ENCODE results near the gene ZNF613. TPM values are rescaled to one million over a fixed set of nuclear protein-coding genes. Genes with fewer than 3 reads are reported as not detected.
A peak's percentile ranks its signal among the peaks of the same experiment; 100 is the strongest.
"Not testable (repeated sequence)": the region's sequence is repeated elsewhere in the genome, so short reads cannot be mapped to it uniquely, and the experiment has no call there.

Gene ZNF613
- total and polyA plus RNA-seq, 4 donors, result 6.3 to 8.8 (median 7.5) TPM

DNA sequence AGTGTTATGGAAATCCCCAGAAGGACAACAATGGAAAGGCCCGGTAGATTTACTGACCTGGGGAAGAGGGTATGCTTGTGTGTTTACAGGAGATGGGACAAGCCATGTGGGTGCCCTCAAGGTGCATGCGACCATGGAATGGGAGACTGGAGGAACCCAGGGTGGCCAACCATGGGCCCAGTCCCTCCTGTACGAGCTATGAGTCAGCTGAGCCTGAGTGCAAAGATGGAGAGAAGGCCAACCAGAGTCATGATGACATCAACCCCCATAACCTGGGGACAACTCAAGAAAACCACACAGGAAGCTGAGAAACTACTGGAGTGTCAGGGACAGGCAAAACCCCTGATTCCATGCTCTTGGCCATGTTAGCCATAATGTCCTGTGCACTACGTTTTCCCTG, 51.6 kb downstream of the ZNF613 start:
- WGBS, 2 donors, result 96 to 97% methylated on average over 4 of the region's 4 CpGs
- Histone ChIP-seq H3K27ac (ENCODE audit: low read depth in 1 of 2, low read length in 2 of 2) (no peak overlapping the region), H3K27me3 (ENCODE audit: control insufficient read depth in 1 of 2, insufficient read depth in 2 of 2, low read length in 1 of 2) (no peaks in the 10 kb centered on the region), H3K9me3 (ENCODE audit: control insufficient read depth, low read length) (peaks cover 38% of the 10 kb centered on the region), H3K4me1 (ENCODE audit: control insufficient read depth in 1 of 2, insufficient read depth in 2 of 2, low read length in 2 of 2) (no peaks in the 10 kb centered on the region), H3K36me3 (ENCODE audit: control insufficient read depth in 1 of 2, insufficient read depth in 2 of 2, low read length in 1 of 2) (peaks cover 15 to 19% of the 10 kb centered on the region in 2 donors), H3K4me3 (ENCODE audit: low read length in 2 of 2) (no peak overlapping the region)
- intact Hi-C loops (cut with DNase I), result no loop called here
- ATAC-seq (ENCODE audit: low FRiP score) (no peak), DNase-seq (no peak)

DNA sequence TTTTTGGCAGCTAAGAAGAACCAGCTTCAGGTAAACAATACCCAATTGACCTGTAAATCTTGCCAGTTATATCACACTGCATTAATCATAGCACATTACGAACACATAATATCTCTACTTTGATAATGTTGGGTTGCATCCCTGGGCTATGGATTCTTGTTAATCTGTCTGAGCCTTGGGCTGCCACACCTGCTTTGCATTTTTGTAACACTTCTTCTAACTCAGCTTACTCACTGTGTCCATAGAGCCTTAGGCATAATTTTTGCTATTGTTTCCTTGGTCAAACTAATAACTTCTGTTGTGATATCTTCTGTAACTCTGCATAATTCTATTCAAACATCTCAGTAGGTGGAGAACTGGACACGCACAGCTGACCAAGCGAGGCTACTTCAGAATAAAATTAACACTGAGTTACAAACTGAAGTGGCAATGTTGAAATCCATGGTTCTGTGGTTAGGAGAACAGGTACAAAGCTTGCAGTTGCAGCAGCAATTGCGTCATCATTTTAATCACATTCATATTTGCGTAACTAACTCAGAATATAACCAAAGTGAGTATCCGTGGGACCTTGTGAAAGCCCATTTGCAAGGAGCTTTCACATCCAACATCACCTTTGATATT, 53.0 kb downstream of the ZNF613 start:
- H3K27me3 ChIP-seq (ENCODE audit: control insufficient read depth in 1 of 2, insufficient read depth in 2 of 2, low read length in 1 of 2), result no peaks in the 10 kb centered on the region
- intact Hi-C loops (cut with DNase I), result loop anchor here in 1 of 2 donors (10.0 kb wide), 2 partner anchors 55 to 85 kb away; partner anchors contain the start of gene ZNF613
- H3K4me3 ChIP-seq (ENCODE audit: low read length in 2 of 2), result no peak overlapping the region
- H3K27ac ChIP-seq (ENCODE audit: low read depth in 1 of 2, low read length in 2 of 2), result no peak overlapping the region
- peaks cover 30% of the 10 kb centered on the region for H3K9me3 ChIP-seq (ENCODE audit: control insufficient read depth, low read length)
- DNase-seq, result no peak
- no peak for ATAC-seq (ENCODE audit: low FRiP score)
- no peaks in the 10 kb centered on the region for H3K4me1 ChIP-seq (ENCODE audit: control insufficient read depth in 1 of 2, insufficient read depth in 2 of 2, low read length in 2 of 2)
- 97% methylated on average over 6 of the region's 6 CpGs for WGBS, 2 donors
- peaks cover 9 to 10% of the 10 kb centered on the region in 2 donors for H3K36me3 ChIP-seq (ENCODE audit: control insufficient read depth in 1 of 2, insufficient read depth in 2 of 2, low read length in 1 of 2)

DNA sequence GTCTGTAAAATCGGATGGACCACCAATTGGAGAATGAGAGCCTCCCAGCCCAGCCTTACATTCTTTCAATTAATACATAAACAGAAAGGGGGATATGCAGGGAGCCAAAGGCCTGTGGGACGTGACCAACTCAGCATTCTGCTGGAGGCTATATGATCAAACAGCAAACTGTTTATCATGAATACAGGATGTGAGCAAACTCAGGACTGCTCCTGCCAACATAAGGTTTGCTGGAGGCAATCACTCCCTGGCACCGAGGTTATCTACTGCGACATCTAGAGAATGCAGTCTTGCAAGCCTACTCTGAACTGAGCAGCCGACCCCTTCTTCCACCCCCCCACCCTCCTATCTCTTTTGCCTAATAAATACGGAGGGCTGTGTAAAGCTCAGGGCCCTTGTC, 53.7 kb downstream of the ZNF613 start:
- not testable (repeated sequence) for H3K27me3 ChIP-seq (ENCODE audit: control insufficient read depth in 1 of 2, insufficient read depth in 2 of 2, low read length in 1 of 2); H3K27ac ChIP-seq (ENCODE audit: low read depth in 1 of 2, low read length in 2 of 2); H3K4me1 ChIP-seq (ENCODE audit: control insufficient read depth in 1 of 2, insufficient read depth in 2 of 2, low read length in 2 of 2); H3K4me3 ChIP-seq (ENCODE audit: low read length in 2 of 2); ATAC-seq (ENCODE audit: low FRiP score); DNase-seq
- intact Hi-C loops (cut with DNase I), result loop anchor here in 1 of 2 donors (10.0 kb wide), 2 partner anchors 56 to 86 kb away; partner anchors contain the start of gene ZNF613
- WGBS, 2 donors, result 93 to 94% methylated on average over 6 of the region's 6 CpGs
- peaks cover 27% of the 10 kb centered on the region for H3K9me3 ChIP-seq (ENCODE audit: control insufficient read depth, low read length)
- H3K36me3 ChIP-seq (ENCODE audit: control insufficient read depth in 1 of 2, insufficient read depth in 2 of 2, low read length in 1 of 2), result peaks cover 9 to 10% of the 10 kb centered on the region in 2 donors

DNA sequence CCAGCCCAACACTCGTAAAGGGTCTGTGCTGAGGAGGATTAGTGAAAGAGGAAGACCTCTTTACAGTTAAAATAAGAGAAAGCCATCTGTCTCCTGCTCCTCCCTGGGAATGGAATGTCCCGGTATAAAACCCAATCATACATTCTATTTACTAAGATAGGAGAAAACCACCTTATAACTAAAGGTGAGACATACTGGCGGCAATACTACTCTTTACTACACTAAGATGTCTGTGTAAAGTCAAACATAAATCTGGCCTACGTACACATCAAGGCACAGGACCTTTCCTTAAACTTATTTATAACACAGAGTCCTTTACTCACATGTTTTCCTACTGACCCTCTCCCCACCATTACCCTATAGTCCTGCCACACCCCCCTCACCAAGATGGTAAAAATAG, 56.1 kb downstream of the ZNF613 start:
- intact Hi-C loops (cut with DNase I), result loop anchor here in 1 of 2 donors (10.0 kb wide), 2 partner anchors 59 to 89 kb away; partner anchors contain the start of gene ZNF613
- peaks cover 17% of the 10 kb centered on the region for H3K9me3 ChIP-seq (ENCODE audit: control insufficient read depth, low read length)
- no peaks in the 10 kb centered on the region for H3K27me3 ChIP-seq (ENCODE audit: control insufficient read depth in 1 of 2, insufficient read depth in 2 of 2, low read length in 1 of 2)
- no peak overlapping the region for H3K4me3 ChIP-seq (ENCODE audit: low read length in 2 of 2)
- ATAC-seq (ENCODE audit: low FRiP score), result no peak
- WGBS, 2 donors, result 91 to 95% methylated on average over 4 of the region's 4 CpGs
- DNase-seq, result no peak
- no peaks in the 10 kb centered on the region for H3K4me1 ChIP-seq (ENCODE audit: control insufficient read depth in 1 of 2, insufficient read depth in 2 of 2, low read length in 2 of 2)
- peaks cover 5 to 10% of the 10 kb centered on the region in 2 donors for H3K36me3 ChIP-seq (ENCODE audit: control insufficient read depth in 1 of 2, insufficient read depth in 2 of 2, low read length in 1 of 2)
- H3K27ac ChIP-seq (ENCODE audit: low read depth in 1 of 2, low read length in 2 of 2), result no peak overlapping the region

DNA sequence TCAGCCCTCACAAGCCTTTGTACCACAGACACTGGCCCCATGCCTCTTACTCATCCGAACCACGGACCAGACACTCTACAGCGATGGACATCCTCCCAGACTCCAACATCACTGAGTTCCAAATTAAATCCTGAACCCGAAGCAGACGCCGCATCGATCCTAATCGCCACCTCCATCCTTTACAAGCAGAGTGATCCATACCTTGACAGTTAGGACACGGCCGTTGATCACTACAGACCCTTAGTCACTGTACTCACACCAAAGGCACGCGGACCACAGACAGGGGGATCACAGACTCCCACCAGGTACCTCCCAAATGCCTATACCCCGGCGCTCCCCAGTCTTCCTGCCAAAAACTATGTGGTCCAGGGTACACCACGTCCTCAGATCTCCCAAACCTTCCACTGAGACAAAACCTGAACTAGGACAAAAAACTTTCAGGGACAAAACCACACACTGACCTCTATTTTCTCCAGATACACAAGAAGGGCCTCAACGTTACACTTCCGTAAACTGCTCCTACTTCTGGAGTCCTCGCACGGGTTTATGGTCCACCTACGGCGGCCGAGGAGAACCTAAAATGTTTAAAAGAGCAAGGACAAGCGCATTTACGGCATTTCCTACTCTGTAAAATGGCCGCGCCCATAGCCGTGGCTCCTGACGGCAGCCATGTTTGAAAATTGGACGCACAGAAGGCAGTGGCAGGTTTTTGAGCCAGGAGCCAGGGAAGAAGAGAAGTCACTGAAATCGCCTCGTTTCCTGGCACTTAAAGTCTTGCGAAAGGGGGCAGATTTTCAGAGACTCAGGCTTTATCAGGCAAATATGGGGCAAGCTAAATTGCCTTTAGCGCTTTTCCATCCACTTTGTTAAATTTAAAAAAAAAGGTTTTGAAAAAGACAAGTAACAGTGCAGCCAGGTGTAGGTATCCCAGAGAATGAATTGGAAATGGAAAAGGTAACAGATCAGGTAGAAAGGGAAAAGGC, 59.3 kb downstream of the ZNF613 start, which contains the start of gene ZNF350:
Gene ZNF350 (minus strand): TSS at position 532 of the 983 bp plus-strand sequence. CDS start 12,480 bp downstream, outside the sequence.
- no peaks in the 10 kb centered on the region for H3K27me3 ChIP-seq (ENCODE audit: control insufficient read depth in 1 of 2, insufficient read depth in 2 of 2, low read length in 1 of 2)
- peak; percentile 98 for ATAC-seq (ENCODE audit: low FRiP score)
- DNase-seq, result peak; percentile 94 to 95
- H3K4me1 ChIP-seq (ENCODE audit: control insufficient read depth in 1 of 2, insufficient read depth in 2 of 2, low read length in 2 of 2), result no peaks in the 10 kb centered on the region
- WGBS, 2 donors, result 2 to 3% methylated on average over 33 of the region's 33 CpGs
- H3K4me3 ChIP-seq (ENCODE audit: low read length in 2 of 2), result peak within 1 kb of the TSS; percentile 99
- H3K9me3 ChIP-seq (ENCODE audit: control insufficient read depth, low read length), result peaks cover 9% of the 10 kb centered on the region
- H3K27ac ChIP-seq (ENCODE audit: low read depth in 1 of 2, low read length in 2 of 2), result peak within 1 kb of the TSS in 1 of 2 donors; percentile 65
- intact Hi-C loops (cut with DNase I), result loop anchor here in 1 of 2 donors (5.0 to 10.0 kb wide), 3 partner anchors 41 to 92 kb away; partner anchors contain the start of genes ZNF613 and ZNF614
- H3K36me3 ChIP-seq (ENCODE audit: control insufficient read depth in 1 of 2, insufficient read depth in 2 of 2, low read length in 1 of 2), result no peaks in the 10 kb centered on the region

DNA sequence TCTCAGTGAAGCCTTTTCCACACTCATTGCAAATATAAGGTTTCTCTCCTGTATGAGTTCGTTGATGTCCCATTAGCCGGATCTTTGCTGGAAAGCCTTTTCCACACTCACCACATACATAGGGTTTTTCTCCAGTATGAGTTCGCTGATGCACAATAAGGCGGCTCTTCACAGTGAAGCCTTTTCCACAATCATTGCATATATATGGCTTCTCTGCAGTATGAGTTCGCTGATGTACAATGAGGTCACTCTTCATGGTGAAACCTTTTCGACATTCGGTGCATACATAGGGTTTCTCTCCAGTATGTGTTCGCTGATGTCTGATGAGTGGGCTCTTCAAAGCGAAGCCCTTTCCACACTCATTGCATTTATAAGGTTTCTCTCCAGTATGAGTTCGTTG, 66.2 kb downstream of the ZNF613 start:
- Histone ChIP-seq H3K4me1 (ENCODE audit: control insufficient read depth in 1 of 2, insufficient read depth in 2 of 2, low read length in 2 of 2) (no peaks in the 10 kb centered on the region), H3K27ac (ENCODE audit: low read depth in 1 of 2, low read length in 2 of 2) (no peak overlapping the region), H3K27me3 (ENCODE audit: control insufficient read depth in 1 of 2, insufficient read depth in 2 of 2, low read length in 1 of 2) (no peaks in the 10 kb centered on the region), H3K36me3 (ENCODE audit: control insufficient read depth in 1 of 2, insufficient read depth in 2 of 2, low read length in 1 of 2) (peaks cover 13 to 44% of the 10 kb centered on the region in 2 donors), H3K9me3 (ENCODE audit: control insufficient read depth, low read length) (peaks cover 28% of the 10 kb centered on the region), H3K4me3 (ENCODE audit: low read length in 2 of 2) (peak overlapping the region in 1 of 2 donors; percentile 10)
- ATAC-seq (ENCODE audit: low FRiP score) (no peak), DNase-seq (no peak)
- WGBS, 2 donors, result 98% methylated on average over 10 of the region's 10 CpGs
- intact Hi-C loops (cut with DNase I), result no loop called here

DNA sequence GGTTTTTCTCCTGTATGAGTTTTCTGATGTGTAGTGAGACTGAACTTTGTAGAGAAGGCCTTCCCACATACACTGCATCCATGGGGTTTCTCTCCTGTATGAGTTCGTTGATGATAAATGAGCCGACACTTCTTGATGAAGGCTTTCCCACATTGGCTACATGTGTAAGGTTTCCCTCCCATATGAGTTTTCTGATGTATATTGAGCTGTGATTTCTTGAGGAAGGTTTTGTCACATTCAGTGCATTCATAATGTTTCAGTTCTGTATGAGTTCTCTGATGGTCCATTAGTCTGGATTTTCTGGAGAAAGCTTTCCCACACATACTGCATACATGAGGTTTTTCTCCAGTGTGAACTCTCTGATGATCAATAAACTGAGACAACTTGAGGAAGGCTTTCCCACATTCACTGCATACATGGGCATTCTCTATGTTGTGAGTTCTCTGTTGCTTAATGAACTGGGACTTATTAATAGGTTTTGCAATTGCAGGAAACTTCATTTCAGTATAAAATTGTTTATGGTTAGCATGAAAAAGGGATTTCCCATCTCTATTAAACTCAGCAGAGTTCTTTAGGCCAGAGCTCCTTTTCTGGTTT, 66.9 kb downstream of the ZNF613 start:
- intact Hi-C loops (cut with DNase I), result no loop called here

More for the DNA sequence above, 66.9 kb downstream of the ZNF613 start:
- ATAC-seq (ENCODE audit: low FRiP score) (no peak), DNase-seq (no peak)
- Histone ChIP-seq H3K9me3 (ENCODE audit: control insufficient read depth, low read length) (peaks cover 27% of the 10 kb centered on the region), H3K4me1 (ENCODE audit: control insufficient read depth in 1 of 2, insufficient read depth in 2 of 2, low read length in 2 of 2) (no peaks in the 10 kb centered on the region), H3K36me3 (ENCODE audit: control insufficient read depth in 1 of 2, insufficient read depth in 2 of 2, low read length in 1 of 2) (peaks cover 13 to 47% of the 10 kb centered on the region in 2 donors), H3K27me3 (ENCODE audit: control insufficient read depth in 1 of 2, insufficient read depth in 2 of 2, low read length in 1 of 2) (no peaks in the 10 kb centered on the region), H3K4me3 (ENCODE audit: low read length in 2 of 2) (peak overlapping the region; percentile 10 to 24), H3K27ac (ENCODE audit: low read depth in 1 of 2, low read length in 2 of 2) (no peak overlapping the region)
- WGBS, 2 donors, result 97 to 99% methylated on average over 2 of the region's 2 CpGs

Data from aorta (tissue), 5 donors.